ENCODE data around the gene MDM2. TPM values are rescaled to one million over a fixed set of nuclear protein-coding genes. Genes with fewer than 3 reads are reported as not detected.
A peak's percentile ranks its signal among the peaks of the same experiment; 100 is the strongest.

The MDM2 gene
- total and polyA plus RNA-seq, 8 donors = 30.7 to 132 (median 56.8) TPM

- DNase-seq (no peak), FAIRE-seq (no peak), ATAC-seq (peak in 1 of 4 donors; percentile 17)
Observed at GRCh38 chr12:68821357-68822188, 13.6 kb downstream of the MDM2 start.

DNA sequence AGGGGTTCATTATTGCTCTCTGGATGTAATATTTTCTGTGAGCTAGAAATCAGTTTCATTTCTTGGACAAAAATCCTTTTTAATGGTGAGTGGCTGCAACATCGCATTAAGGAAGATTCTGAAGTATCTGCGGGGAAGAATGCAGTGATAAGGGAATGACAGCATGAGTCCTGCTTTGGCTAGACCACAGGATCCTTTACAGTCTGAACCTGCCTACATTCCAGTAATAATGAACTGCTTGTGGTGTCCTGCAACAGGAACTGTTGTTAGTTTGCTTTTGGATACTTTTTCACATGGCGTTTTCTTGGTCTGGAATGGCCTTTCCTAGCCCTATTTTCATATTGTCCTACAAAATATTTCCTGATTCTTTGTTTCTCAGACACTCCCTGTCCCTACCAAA, 15.7 kb downstream of the MDM2 start:
- H3K4me3 ChIP-seq = no peak overlapping the region
- intact Hi-C loops (cut with DNase I) = no loop called here
- 84 to 88% methylated on average over 3 of the region's 3 CpGs for WGBS, 2 donors
- no peaks in the 10 kb centered on the region for H3K27me3 ChIP-seq
- peaks cover 11 to 93% (median 35%) of the 10 kb centered on the region in 3 donors for H3K36me3 ChIP-seq
- H3K9me3 ChIP-seq = no peaks in the 10 kb centered on the region
- ATAC-seq (no peak), DNase-seq (no peak), FAIRE-seq (no peak)
- H3K4me1 ChIP-seq = no peaks in the 10 kb centered on the region
- no peak overlapping the region for H3K27ac ChIP-seq
- TF ChIP-seq, protein P1, sequence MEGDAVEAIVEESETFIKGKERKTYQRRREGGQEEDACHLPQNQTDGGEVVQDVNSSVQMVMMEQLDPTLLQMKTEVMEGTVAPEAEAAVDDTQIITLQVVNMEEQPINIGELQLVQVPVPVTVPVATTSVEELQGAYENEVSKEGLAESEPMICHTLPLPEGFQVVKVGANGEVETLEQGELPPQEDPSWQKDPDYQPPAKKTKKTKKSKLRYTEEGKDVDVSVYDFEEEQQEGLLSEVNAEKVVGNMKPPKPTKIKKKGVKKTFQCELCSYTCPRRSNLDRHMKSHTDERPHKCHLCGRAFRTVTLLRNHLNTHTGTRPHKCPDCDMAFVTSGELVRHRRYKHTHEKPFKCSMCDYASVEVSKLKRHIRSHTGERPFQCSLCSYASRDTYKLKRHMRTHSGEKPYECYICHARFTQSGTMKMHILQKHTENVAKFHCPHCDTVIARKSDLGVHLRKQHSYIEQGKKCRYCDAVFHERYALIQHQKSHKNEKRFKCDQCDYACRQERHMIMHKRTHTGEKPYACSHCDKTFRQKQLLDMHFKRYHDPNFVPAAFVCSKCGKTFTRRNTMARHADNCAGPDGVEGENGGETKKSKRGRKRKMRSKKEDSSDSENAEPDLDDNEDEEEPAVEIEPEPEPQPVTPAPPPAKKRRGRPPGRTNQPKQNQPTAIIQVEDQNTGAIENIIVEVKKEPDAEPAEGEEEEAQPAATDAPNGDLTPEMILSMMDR (IDR thresholded peaks at IDR 0.05) = no peak

More at GRCh38 chr12:68821357-68822188, 13.6 kb downstream of the MDM2 start:
- H3K9me3 ChIP-seq = no peaks in the 10 kb centered on the region
- WGBS, 2 donors = 94 to 96% methylated on average over 6 of the region's 6 CpGs
- no peaks in the 10 kb centered on the region for H3K27me3 ChIP-seq
- intact Hi-C loops (cut with DNase I) = no loop called here
- peaks cover 14 to 89% (median 43%) of the 10 kb centered on the region in 3 donors for H3K36me3 ChIP-seq
- no peak overlapping the region for H3K4me3 ChIP-seq
- TF ChIP-seq, protein P1 (IDR thresholded peaks at IDR 0.05) = no peak
- no peak overlapping the region for H3K27ac ChIP-seq
- H3K4me1 ChIP-seq = no peaks in the 10 kb centered on the region

DNA sequence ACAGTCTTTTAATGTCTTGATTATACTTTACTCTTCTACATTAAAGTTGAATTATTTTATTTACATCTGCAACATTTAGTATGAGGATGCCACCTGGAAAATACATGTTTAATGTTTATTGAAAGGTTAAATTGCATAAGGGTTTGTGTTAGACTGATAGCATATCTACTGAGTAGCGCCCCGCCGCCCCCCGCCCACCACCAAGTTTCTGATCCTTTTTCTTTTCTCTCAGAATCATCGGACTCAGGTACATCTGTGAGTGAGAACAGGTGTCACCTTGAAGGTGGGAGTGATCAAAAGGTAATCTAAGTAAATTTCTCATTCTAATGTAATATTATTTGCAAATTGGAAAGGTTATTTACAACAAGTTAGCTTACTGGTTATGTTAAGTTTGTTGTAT, 16.2 kb downstream of the MDM2 start:
- intact Hi-C loops (cut with DNase I) = no loop called here
- DNase-seq (no peak), ATAC-seq (no peak), FAIRE-seq (no peak)
- no peaks in the 10 kb centered on the region for H3K9me3 ChIP-seq
- TF ChIP-seq, protein P1 (IDR thresholded peaks at IDR 0.05) = no peak
- H3K27ac ChIP-seq = no peak overlapping the region
- H3K27me3 ChIP-seq = no peaks in the 10 kb centered on the region
- H3K36me3 ChIP-seq = peaks cover 11 to 93% (median 35%) of the 10 kb centered on the region in 3 donors
- 91 to 92% methylated on average over 5 of the region's 5 CpGs for WGBS, 2 donors
- H3K4me1 ChIP-seq = no peaks in the 10 kb centered on the region
- no peak overlapping the region for H3K4me3 ChIP-seq

DNA sequence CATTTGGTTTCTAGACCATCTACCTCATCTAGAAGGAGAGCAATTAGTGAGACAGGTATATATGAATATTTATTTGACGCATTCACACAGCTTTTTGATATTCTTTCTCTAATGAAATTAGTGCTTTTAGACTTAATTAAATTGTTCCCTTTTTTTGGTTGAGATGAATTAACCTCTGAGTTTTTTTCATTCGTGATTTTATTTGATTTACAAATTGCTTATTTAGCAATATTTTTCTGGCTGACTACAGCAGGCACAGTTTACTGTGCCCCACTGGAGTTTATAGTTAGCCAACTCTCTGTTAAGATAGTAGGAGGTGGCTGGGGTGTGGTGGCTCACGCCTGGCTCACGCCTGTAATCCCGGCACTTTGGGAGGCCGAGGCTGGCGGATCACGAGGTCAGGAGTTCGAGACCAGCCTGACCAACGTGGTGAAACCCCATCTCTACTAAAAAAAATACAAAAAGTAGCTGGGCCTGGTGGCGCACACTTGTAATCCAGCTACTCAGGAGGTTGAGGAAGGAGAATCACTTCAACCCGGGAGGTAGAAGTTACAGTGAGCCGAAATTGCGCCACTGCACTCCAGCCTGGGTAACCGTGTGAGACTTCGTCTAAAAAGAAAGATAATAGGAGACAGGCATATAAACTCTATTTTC, 16.7 kb downstream of the MDM2 start:
- TF ChIP-seq, protein P1 (IDR thresholded peaks at IDR 0.05) = no peak
- H3K36me3 ChIP-seq = peaks cover 11 to 92% (median 32%) of the 10 kb centered on the region in 3 donors
- WGBS, 2 donors = 93 to 95% methylated on average over 16 of the region's 16 CpGs
- DNase-seq = no peak
- intact Hi-C loops (cut with DNase I) = no loop called here
- no peak for ATAC-seq
- H3K4me3 ChIP-seq = no peak overlapping the region
- H3K9me3 ChIP-seq = no peaks in the 10 kb centered on the region
- H3K27me3 ChIP-seq = no peaks in the 10 kb centered on the region
- FAIRE-seq = no peak
- H3K4me1 ChIP-seq = no peaks in the 10 kb centered on the region
- no peak overlapping the region for H3K27ac ChIP-seq

Data from pancreas (tissue), 10 donors.